Renal cortical epithelial cell (primary cell): Measurements from ENCODE around the gene ZNF76. TPM values are rescaled to one million over a fixed set of nuclear protein-coding genes. Genes with fewer than 3 reads are reported as not detected.
"Not testable (repeated sequence)": the region's sequence is repeated elsewhere in the genome, so short reads cannot be mapped to it uniquely, and the experiment has no call there.

ENCODE experiments used
- DNase-seq: peaks from one replicate; pipeline ENCODE4 v3.0.0-alpha.2; 2011; ENCODE audit warnings: low read depth
- total RNA-seq: library from RNA; depleted of rRNA; stranded (reverse); fragments of >200 nt; gene quantifications from 2 replicates; pipeline ENCODE4 v1.2.3, GENCODE V29; 2014

ZNF76 gene
- total RNA-seq, 1 donor from 2014 or later = 23.0 TPM

DNA sequence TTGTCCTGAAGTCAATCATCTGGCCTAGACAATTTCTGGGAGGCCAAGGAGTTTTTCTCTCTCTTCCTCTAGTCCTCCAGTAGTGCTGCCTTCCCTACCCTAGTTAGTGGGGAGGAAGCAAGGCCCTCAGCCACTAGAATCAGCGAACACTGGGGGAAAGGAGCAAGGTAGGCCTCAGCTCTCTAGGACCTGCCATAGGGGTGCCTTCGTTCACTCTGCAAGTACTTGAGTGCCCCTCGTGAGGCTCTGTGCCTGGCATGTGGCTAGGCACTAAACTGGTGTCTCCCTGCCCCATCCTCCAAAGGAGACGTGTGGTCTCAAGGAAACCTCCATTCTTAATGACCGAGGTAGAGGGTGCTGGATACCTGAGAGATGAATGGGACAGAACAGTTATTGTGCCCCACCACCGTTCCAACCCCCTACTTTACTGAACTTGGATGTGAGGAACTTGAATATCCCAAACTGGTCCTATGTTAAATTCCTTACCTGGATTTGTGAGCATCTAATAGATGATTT lies 39.1 kb downstream of the ZNF76 start:
- DNase-seq = no peak

DNA sequence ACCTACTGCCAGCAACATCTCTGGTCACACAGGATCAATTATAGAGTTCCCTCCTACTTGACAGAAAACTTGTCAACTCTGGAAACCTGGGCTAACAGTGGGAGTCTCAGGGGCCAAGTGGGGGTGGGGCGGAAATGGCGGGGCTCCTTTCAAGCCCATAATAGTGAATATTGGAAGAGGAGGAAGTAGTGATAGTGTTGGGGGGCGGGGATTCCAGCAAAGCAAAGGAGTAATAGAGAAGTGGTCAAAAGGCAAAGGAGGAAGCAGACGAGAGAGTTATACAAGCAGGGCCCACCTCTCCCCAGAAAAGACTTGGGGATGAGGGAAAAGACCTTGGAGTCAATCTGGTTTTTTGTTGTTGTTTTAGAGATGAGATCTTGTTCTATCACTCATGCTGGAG lies 40.1 kb downstream of the ZNF76 start:
- DNase-seq = no peak

DNA sequence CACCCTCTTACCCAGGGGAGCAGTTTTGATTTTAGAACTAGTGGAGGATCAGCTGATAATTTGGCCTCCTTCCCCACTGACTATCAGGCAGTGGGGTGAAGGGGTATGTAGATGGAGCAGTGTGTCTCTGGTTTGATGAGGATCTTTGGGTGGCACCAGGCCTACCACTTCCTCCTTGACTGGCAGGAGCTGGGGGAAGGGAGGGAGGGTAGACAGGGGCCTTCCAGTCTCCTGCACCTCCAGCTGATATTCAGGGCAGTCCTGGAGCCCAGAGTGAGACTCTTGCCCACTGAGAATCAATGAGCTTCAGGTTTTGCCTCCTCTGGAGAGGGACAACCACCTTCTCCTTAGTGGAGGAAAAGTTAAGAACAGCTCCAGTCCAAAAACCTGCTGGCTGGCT lies 41.3 kb downstream of the ZNF76 start:
- no peak for DNase-seq

DNA sequence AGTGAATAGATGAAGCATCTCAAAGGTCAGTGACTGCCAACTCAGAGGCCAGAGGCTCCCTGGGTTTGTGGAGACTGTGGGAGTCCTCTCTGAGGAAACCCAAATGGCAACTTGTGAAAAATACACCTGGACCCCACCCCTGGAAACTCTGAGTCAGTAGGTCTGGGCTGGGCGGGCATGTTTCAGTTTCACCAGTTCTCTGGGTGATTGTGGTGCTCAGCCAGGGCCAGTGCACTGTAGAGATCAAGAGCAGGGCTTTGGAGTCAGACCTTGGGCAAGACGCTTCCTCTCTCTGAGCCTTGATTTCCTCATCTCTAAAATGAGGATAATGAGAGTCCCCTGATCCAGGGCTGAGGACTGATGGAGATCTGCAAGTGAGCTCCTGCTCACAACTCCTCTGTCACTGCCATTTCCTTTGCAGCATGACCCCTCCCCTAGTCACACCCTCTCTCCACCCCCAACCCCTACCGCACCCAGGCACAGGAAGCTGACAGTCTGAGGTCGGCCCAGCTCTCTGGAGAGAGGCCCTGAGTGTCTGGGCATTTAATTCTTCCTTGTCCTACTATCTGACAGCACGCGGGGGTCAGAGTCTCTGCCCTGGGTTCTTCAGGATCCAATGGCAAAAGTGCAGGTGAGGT lies 43.2 kb downstream of the ZNF76 start:
- peak; percentile 22 for DNase-seq

DNA sequence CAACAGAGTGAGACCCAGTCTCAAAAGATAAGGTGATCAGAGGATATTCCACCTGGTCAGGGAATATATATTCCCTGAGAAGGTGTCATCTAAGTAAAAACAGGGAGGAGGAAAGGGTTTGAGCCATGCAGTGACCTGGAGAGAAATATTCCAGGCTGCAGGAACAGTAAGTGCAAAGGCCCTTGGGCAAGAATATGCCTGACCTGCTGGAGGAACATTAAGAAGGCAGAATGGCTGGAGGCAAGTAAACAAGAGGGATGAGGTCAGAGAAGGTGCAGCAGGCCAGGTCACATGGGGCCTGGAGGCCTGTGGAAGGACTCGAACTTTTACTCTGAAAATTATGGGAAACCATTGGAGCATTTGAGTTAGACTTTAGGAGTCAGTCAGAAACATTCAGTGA lies 44.8 kb downstream of the ZNF76 start:
- DNase-seq = peak; percentile 15

DNA sequence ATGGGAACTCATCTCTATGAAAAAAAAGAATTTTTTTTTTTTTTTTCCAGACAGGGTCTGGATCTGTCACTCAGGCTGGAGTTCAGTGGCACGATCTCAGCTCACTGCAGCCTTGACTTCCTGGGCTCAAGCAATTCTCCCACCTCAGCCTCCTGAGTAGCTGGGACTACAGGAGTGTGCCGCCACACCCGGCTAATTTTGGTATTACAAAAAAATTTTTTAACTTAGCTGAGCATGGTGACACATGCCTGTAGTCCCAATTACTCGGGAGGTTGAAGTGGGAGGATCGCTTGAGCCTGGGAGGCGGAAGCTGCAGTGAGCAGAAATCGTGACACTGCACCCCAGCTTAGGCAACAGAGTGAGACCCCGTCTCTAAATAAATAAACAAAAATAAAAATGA lies 45.6 kb downstream of the ZNF76 start:
- no peak for DNase-seq

DNA sequence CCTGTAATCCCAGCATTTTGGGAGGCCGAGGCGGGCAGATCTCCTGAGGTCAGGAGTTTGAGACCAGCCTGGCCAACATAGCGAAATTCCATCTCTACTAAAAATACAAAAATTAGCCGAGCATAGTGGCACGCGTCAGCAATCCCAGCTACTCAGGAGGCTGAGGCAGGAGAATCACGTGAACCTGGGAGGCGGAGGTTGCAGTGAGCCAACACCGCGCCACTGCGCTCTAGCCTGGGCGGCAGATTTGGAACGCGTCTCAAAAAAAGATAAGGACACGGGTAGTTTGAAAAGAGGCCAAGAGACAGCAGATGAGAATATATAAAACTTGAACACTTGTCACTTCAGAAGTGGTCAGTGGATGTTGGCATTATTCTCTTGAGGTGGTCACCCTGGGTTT lies 47.6 kb downstream of the ZNF76 start:
- DNase-seq = not testable (repeated sequence)

DNA sequence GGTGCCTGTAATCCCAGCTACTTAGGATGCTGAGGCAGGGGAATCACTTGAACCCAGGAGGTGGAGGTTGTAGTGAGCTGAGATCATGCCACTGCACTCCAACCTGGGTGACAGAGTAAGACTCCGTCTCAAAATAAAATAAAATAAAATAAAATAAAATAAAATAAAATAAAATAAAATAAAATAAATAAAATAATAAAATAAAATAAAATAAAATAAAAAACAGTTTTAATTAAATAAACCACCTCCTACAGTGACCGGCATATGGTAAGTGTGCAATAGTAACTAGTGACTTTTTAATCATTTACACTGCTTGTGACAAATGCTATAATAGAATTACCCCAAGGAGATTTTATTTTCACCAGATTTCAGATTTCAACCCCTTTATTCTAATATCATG lies 49.0 kb downstream of the ZNF76 start:
- not testable (repeated sequence) for DNase-seq

DNA sequence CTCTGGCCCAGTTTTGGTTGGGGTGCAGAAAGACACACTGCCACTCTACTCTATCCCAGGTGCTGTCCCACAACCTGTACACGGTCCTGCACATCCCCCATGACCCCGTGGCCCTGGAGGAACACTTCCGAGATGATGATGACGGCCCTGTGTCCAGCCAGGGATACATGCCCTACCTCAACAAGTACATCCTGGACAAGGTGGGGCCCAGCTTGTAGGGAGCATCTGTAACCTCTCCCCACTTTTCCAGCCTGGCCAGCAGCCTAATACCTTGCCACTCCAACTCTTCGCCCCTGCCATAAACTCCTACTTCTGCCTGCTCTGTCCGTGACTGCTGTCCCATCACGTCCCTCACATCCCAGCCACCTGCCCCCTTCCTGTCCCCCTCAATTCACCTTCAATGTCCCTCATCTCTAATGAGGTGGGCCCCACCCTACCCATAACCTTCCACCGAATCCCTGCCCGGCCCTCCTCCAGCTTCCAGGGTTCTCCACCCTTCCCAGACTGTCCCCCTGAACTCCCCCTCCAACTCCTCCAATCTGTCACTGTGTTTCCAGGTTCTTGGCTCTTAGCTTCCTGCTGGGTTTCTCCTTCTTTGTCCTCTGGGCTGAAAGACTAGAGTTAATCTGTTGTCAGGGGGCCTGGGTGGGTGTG lies 50.2 kb downstream of the ZNF76 start:
- DNase-seq = no peak

DNA sequence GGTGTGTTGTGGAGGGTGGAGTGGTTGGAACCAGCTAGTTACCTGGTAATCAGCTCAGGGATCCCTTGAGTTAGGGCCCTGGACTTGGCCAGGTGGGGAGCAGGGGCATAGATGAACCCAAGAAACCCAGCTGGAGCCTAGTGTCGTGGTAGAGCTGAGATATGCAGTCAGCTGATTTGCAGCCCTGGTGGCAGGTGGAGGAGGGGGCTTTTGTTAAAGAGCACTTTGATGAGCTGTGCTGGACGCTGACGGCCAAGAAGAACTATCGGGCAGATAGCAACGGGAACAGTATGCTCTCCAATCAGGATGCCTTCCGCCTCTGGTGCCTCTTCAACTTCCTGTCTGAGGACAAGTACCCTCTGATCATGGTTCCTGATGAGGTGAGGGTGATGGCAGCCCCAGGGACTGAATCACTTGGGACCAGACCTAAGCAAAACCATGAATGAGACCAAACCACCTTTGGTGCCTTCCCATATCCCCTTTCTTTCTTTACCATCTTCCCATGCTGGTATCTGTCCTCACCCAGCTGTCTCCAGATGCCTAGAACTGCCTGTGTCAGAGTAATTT lies 50.8 kb downstream of the ZNF76 start:
- DNase-seq = no peak

DNA sequence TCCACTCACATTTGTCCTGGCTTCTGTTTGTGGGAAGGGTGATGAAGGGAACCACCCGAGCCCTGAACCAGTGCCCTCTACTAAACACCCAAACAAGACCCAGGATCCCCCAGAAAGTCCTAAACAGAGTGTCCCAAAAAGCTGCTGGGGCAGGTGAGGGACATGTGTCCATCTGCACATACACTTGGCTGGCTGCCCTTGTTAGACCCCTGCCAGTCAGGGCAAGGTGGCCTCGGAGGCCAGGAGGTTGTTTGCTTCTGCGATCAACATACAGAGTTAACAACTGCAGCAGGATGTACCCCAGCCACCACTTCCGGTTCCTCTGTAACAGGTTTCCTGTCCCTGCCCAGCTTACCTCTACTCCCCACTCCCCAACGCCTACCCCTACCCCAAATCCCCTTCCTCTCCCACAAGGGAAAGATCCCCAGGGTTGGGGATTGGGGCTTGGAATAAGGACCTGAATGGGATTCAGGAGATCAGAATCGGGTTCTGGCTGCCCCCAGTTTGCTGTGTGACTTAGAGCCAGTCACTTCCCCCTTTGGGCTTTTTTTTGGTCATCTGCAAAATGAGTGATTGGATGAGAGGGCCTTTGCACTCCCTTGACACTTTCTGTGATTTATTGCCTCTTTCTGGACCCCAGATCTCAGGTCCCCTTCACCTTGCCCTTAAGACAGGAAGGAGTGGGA lies 52.0 kb downstream of the ZNF76 start:
- no peak for DNase-seq

DNA sequence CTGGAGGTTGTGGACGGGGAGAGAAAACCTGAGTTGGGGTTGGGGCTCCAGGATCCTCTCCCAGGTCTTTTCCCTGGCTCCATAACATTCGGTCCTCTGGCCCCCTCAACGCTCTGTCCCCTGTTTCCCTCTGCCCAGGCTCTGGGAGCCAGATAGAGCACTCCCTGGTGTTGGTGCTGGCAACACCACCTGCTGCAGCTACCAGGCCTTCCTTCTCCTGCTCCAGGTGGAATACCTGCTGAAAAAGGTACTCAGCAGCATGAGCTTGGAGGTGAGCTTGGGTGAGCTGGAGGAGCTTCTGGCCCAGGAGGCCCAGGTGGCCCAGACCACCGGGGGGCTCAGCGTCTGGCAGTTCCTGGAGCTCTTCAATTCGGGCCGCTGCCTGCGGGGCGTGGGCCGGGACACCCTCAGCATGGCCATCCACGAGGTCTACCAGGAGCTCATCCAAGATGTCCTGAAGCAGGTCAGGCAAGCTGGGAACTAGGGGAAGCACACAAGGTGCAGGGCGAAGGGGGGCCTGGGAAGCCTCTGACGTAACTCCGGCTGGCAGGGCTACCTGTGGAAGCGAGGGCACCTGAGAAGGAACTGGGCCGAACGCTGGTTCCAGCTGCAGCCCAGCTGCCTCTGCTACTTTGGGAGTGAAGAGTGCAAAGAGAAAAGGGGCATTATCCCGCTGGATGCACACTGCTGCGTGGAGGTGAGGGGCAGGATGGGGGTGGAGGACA lies 52.7 kb downstream of the ZNF76 start:
- DNase-seq = no peak

DNA sequence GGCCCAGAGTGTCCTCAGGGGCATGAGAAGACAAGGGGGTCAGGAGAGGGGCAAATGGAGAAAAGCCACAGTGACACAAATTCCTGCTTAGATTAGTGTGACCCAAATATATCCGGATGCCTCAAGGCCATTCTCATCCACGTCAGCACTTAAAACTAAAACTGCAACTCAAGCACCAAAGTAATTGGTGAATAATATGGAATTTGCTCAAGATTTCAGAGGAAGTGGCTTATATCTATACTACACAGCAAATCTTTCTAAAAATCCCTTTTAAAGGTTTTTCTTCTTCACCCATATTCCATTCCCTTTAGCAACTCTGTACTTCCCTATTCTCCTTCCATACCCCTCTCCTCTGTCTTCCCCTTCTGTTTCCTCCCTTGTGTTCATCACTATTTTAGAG lies 53.3 kb downstream of the ZNF76 start:
- no peak for DNase-seq

DNA sequence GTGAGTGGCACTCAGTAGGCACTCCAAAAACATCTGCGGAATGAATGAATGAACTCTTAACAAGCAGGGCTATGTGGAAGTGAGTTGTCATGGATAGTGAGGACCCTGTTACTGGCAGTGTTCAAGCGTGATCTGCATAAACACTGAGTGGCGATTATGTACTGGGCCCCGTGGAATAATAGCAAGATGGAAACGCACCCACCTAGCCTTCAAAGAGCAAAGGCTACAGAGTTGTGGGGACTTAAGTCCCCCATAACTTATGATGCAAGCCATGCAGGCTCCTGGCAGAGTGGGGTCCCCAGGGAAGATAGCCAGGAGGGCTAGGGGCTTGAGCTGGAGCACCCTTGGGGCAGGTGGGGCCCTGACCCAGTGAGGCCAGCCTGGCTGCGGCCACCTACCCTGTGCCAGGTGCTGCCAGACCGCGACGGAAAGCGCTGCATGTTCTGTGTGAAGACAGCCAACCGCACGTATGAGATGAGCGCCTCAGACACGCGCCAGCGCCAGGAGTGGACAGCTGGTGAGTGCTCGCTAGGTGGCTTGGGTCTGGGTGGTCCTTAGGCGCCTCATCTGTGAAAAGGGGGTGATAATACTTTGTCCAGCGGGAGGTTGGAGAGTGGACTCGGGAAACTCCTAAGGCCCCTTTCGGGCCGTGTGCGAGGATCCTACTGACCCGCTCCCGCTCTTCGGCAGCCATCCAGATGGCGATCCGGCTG lies 58.1 kb downstream of the ZNF76 start:
- DNase-seq = no peak

DNA sequence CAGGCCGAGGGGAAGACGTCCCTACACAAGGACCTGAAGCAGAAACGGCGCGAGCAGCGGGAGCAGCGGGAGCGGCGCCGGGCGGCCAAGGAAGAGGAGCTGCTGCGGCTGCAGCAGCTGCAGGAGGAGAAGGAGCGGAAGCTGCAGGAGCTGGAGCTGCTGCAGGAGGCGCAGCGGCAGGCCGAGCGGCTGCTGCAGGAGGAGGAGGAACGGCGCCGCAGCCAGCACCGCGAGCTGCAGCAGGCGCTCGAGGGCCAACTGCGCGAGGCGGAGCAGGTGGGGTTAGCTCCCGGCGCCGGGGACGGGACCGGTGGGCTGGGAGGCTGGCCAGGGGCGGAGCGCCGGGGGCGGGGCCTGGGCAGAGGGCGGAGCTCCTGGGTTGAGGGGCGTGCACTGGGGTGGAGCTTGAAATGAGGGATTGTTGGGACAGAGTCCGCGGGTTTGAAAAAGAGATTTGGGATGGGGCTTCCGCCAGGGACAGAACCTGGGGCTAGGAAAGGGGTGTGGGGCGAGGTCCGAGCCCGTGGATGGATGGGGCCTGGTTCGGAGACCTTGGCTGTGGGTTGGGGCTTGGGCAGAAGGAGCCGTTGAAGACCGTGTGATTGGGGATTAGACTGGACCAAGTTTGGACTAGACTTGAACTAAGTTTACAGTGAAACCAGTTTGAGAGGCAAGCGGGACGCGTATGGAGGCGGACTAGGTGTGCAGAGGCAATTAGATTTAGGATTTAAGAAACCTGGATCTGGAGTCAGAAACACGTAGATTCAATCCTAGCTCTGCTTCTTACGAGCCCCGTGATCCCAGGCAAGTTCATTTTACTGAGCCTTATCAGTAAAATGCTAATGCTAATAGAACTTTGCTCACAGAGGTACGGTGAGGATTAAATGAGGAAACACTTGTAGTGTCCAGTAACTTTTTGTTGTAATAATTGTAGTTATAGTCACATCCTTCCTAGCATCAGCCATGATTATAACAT lies 58.9 kb downstream of the ZNF76 start:
- DNase-seq = peak; percentile 55

DNA sequence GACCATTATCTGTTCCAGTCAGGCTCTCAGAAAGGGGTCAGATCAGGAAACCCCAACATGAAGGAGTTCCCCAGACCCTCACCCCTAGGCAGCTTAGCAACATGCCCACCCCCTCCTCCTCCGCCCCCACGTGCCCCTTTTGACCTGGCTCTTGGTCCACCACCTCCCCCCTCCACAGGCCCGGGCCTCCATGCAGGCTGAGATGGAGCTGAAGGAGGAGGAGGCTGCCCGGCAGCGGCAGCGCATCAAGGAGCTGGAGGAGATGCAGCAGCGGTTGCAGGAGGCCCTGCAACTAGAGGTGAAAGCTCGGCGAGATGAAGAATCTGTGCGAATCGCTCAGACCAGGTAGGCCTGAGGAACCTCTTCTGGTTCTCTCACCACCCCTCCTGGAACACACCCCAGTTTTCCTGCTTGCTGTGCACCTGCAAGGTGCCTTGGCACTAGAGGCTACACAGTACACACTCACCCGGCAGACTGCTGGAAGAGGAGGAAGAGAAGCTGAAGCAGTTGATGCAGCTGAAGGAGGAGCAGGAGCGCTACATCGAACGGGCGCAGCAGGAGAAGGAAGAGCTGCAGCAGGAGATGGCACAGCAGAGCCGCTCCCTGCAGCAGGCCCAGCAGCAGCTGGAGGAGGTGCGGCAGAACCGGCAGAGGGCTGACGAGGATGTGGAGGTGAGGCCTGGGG lies 60.0 kb downstream of the ZNF76 start:
- DNase-seq = no peak

DNA sequence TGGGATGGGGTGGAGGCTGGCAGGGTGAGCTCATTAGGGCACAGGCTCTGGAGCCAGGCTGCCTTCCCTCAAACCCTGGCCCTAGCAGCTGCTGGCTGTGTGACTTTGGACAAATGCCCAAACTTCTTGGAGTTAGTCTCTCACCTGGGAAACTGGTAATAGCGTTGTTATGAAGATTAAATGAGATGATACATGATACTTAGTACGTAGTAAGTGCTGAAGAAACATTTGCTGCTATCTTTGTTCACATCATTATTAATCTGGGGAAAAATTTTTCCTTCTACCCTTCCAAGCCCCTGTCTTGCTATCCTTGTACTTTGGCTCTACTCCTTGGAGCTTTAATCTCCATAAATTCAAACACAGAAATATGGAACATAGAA lies 60.5 kb downstream of the ZNF76 start:
- DNase-seq = no peak

DNA sequence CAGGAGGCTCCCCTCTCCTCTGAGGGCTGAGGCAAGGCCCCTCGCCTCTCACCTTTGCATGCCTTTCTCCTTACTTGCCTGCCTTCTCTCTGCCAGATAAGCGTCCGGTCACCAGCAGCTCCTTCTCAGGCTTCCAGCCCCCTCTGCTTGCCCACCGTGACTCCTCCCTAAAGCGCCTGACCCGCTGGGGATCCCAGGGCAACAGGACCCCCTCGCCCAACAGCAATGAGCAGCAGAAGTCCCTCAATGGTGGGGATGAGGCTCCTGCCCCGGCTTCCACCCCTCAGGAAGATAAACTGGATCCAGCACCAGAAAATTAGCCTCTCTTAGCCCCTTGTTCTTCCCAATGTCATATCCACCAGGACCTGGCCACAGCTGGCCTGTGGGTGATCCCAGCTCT lies 61.6 kb downstream of the ZNF76 start:
- no peak for DNase-seq

DNA sequence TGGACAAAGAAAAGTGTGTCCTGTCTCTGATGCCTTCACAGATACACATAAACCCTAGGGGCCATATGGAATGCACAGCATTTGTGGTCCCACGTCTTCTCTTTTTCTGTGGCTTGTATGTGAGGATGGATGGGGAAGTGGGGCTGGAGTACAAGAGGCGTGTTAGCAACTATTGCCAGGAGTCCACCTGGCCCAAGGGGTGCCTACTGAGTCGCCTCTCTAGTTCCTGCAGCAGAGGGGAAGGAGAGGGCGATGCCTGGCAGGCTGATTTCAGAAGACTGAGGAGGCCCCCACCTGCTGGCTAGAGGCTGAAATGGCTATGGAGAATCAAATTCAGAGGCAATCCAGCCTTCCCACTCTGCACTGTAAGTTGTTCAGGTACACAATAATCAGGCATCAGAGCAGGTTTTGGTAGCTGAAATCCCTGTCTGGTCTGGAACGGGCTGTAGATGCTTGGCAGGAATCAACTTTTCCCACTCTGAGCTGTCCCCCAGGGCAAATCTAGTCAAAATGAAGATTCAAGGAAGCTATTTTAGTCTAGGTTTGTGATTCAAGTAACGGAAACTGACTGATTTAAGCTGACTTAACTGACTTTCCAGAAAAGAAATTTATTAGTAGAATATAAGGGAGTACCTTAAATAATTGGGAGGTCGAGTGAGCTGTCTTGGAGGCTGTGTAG lies 68.0 kb downstream of the ZNF76 start:
- DNase-seq = peak; percentile 42
